SK-N-MC (cell line): ENCODE results near the gene LCN15.

Experiments used
- EZH2 ChIP-seq: fragments of 200-600 bp; sonication (generic); IDR thresholded peaks from one replicate; pipeline ENCODE4 v1.6.1; 2017; ENCODE audit warnings: antibody characterized with exemption
- POLR2AphosphoS5 ChIP-seq: IDR thresholded peaks from 2 replicates; pipeline ENCODE4 v1.6.1; 2012; ENCODE audit warnings: mild to moderate bottlenecking, low read depth, low read length, borderline replicate concordance

DNA sequence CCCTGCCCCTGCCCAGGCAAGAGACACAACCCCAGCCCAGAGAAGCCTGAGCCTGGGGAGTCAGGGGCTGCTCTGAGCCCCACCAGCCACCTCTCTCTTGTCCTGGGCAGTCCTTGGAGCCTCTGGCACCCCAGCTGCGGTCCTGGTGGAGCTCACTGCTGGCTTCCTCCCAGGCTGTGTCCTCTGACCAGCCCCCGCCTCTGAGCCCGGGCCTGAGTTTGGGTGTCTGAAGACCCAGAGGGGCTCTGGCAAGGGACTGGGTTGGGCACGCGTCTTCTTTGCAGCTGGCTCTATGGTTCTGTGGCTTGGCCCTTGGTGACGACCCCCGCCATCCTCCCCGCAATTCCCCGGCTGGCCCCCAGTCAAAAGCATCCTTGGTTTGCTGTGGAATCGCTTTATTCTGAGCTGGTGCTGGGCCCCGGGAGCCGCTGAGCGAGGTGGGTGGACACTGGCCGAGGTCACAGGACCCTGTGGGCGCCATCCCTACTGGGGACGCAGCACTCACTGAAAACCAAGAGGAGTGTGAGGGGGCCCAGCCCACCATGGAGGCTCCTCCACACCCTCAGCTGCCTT lies 20.6 kb downstream of the LCN15 start:
- TF ChIP-seq POLR2AphosphoS5 (no peak), EZH2 (no peak)
